DND-41 (cell line): ENCODE measurements around the gene TEX47.

Experiments used
- CTCF ChIP-seq: IDR thresholded peaks from 2 replicates; pipeline ENCODE4 v1.5.1; 2012; ENCODE audit warnings: borderline replicate concordance, low read length, moderate library complexity, mild to moderate bottlenecking; ENCODE audit not compliant: poor library complexity, severe bottlenecking; ENCODE audit errors: extremely low read depth
- EZH2 ChIP-seq: IDR thresholded peaks from 3 replicates; pipeline ENCODE4 v1.6.1; 2012; ENCODE audit warnings: borderline replicate concordance, low read depth, mild to moderate bottlenecking, moderate library complexity, low read length, inconsistent platforms; ENCODE audit not compliant: severe bottlenecking

DNA sequence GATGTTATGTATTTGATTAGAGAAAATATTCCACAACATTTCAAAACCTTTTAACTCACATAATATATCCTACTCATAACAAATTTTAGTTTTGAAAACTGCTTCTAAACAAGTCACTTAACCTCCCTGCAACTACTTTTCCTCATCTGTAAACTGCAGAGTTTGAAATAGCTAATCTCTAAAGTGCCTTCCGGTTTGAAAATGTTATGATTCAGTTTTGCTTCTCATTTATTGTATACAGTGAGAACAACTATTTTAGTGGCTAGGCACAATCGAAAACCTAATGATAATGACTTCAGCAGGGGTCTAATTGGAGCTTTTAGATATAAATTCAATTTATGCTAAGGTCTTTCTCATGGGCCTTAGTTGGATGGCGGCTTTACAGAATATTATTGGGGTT is 30.7 kb upstream of the TEX47 start:
- no peak for TF ChIP-seq CTCF
- TF ChIP-seq EZH2, result no peak
